ENCODE measurements around the gene MLF1. TPM values are rescaled to one million over a fixed set of nuclear protein-coding genes. Genes with fewer than 3 reads are reported as not detected.
"Not testable (repeated sequence)": the region's sequence is repeated elsewhere in the genome, so short reads cannot be mapped to it uniquely, and the experiment has no call there.

MLF1 gene
- total and polyA plus RNA-seq, 9 donors = 8.5 to 28.3 (median 16.0) TPM

GRCh38 chr3:158540066-158540465 is 30.9 kb upstream of the MLF1 start:
- no peak overlapping the region for H3K27ac ChIP-seq
- H3K9me3 ChIP-seq = no peaks in the 10 kb centered on the region
- no peak overlapping the region for H3K4me3 ChIP-seq
- H3K27me3 ChIP-seq = no peaks in the 10 kb centered on the region
- TF ChIP-seq EP300 (IDR thresholded peaks at IDR 0.05) (no peak), CTCF (IDR thresholded peaks at IDR 0.05) (no peak), POLR2A (IDR thresholded peaks at IDR 0.05) (no peak)
- DNase-seq = no peak
- no peaks in the 10 kb centered on the region for H3K4me1 ChIP-seq (ENCODE audit: insufficient read depth)
- intact Hi-C loops (cut with DNase I) = no loop called here
- no peaks in the 10 kb centered on the region for H3K36me3 ChIP-seq
- 97 to 100% (median 100%) methylated on average over 1 of the region's 1 CpG for WGBS, 3 donors

- Histone ChIP-seq H3K4me1 (ENCODE audit: insufficient read depth) (no peaks in the 10 kb centered on the region), H3K36me3 (no peaks in the 10 kb centered on the region), H3K27me3 (no peaks in the 10 kb centered on the region), H3K27ac (no peak overlapping the region), H3K4me3 (no peak overlapping the region), H3K9me3 (no peaks in the 10 kb centered on the region)
- intact Hi-C loops (cut with DNase I) = no loop called here
- DNase-seq = no peak
- 34 to 48% (median 37%) methylated on average over 4 of the region's 4 CpGs for WGBS, 3 donors
- TF ChIP-seq EP300 (IDR thresholded peaks at IDR 0.05) (no peak), CTCF (IDR thresholded peaks at IDR 0.05) (no peak), POLR2A (IDR thresholded peaks at IDR 0.05) (no peak)
Observed at GRCh38 chr3:158548691-158549090, 22.3 kb upstream of the MLF1 start.

GRCh38 chr3:158549938-158550337 is 21.1 kb upstream of the MLF1 start:
- H3K27ac ChIP-seq; intact Hi-C loops (cut with DNase I); H3K9me3 ChIP-seq; H3K27me3 ChIP-seq; H3K4me1 ChIP-seq (ENCODE audit: insufficient read depth); H3K36me3 ChIP-seq; DNase-seq; H3K4me3 ChIP-seq: not testable (repeated sequence)
- 97 to 99% (median 98%) methylated on average over 9 of the region's 9 CpGs for WGBS, 3 donors

- intact Hi-C loops (cut with DNase I) = no loop called here
- 81 to 84% (median 83%) methylated on average over 2 of the region's 2 CpGs for WGBS, 3 donors
Observed at GRCh38 chr3:158552124-158552523, 18.9 kb upstream of the MLF1 start.

GRCh38 chr3:158559504-158559903 is 11.5 kb upstream of the MLF1 start:
- Histone ChIP-seq H3K9me3 (no peaks in the 10 kb centered on the region), H3K36me3 (no peaks in the 10 kb centered on the region), H3K27me3 (no peaks in the 10 kb centered on the region), H3K4me1 (ENCODE audit: insufficient read depth) (no peaks in the 10 kb centered on the region), H3K27ac (no peak overlapping the region), H3K4me3 (no peak overlapping the region)
- TF ChIP-seq EP300 (IDR thresholded peaks at IDR 0.05) = no peak
- no peak for TF ChIP-seq CTCF (IDR thresholded peaks at IDR 0.05)
- no peak for TF ChIP-seq POLR2A (IDR thresholded peaks at IDR 0.05)
- 79 to 83% (median 81%) methylated on average over 4 of the region's 4 CpGs for WGBS, 3 donors
- DNase-seq = no peak
- intact Hi-C loops (cut with DNase I) = no loop called here

More at GRCh38 chr3:158552124-158552523, 18.9 kb upstream of the MLF1 start:
- TF ChIP-seq CTCF (IDR thresholded peaks at IDR 0.05) = no peak
- TF ChIP-seq EP300 (IDR thresholded peaks at IDR 0.05) = no peak
- no peak for TF ChIP-seq POLR2A (IDR thresholded peaks at IDR 0.05)
- Histone ChIP-seq H3K9me3 (no peaks in the 10 kb centered on the region), H3K4me3 (no peak overlapping the region), H3K4me1 (ENCODE audit: insufficient read depth) (no peaks in the 10 kb centered on the region), H3K36me3 (no peaks in the 10 kb centered on the region), H3K27ac (no peak overlapping the region), H3K27me3 (no peaks in the 10 kb centered on the region)
- no peak for DNase-seq
